CD4-positive, alpha-beta T cell treated with Interleukin-2 at 100 ng/mL for 4 hours (primary cell): Measurements from ENCODE around the gene PARD3.

Source experiments
- DNase-seq: peaks from one replicate; pipeline ENCODE4 v3.0.0-alpha.2; 2020; ENCODE audit warnings: low spot score

The PARD3 gene

DNA sequence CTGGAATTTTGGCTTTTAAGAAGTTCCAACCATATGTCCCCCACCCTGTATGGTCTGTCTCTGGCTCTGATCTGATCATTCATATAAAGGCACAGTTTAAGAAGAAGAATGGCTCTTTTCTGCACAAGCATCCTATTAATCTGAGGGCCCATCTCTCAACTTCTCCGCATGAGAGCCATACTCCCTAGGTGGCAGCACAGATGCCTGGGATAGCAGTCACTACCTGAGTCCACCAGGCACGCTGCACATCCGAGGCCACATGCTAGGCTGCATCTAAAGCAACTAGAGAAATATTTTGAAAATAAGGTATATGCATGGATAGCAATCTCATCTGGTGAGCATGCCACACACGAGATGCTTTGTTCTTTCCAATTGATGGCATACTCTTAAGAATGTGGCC lies 565.5 kb downstream of the PARD3 start:
- DNase-seq, result no peak

DNA sequence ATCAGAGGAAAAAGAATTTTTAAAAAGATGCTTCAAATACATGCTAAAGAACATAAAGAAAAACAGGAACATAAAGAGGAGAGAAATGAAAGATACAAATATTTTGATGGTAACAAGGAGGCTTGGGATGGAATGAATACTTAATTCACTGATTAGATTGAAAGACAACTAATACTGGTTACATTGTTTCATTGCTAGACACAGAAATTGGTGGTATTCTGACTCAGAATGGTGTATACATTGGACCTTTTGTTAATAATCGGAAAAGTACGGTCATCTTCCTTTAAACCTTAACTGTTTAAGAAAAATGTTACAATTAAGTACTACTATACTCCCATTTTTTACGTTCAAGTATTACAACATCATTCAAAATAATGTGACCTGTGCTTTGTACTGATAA lies 567.5 kb downstream of the PARD3 start:
- DNase-seq, result no peak

DNA sequence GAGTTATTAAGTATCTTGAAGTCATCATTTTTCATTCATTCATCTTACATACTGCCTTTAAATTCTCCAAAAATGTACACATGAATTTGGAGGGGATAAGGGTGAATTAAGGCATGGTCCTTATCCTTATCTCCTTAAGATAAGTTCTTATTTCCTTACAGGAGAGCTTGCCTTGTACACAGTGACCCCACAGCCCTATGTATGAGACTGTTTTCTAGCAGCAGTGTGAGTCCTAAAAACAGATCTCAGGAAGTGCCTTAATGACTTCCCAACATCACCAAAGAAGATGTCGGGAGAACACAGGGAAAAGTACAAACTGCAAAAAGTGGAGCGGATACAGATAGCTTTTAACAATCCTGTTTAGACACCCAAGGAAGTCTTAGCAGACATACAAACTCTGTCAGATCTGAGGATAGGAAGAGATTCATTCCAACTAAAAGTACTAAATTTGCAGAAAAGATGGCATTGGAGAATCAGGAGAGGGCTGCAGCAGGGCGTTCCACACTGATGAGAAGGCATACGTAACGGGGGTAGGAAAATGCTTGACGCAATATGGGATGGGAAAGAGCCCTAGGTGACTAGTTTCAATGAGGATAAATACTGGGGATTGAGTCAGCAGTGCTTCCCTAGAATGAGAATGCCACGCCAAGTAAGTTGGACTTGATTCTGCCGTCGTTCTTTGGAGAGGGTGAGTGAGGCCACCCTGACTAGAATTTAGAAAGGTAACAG lies 570.2 kb downstream of the PARD3 start:
- DNase-seq, result no peak

DNA sequence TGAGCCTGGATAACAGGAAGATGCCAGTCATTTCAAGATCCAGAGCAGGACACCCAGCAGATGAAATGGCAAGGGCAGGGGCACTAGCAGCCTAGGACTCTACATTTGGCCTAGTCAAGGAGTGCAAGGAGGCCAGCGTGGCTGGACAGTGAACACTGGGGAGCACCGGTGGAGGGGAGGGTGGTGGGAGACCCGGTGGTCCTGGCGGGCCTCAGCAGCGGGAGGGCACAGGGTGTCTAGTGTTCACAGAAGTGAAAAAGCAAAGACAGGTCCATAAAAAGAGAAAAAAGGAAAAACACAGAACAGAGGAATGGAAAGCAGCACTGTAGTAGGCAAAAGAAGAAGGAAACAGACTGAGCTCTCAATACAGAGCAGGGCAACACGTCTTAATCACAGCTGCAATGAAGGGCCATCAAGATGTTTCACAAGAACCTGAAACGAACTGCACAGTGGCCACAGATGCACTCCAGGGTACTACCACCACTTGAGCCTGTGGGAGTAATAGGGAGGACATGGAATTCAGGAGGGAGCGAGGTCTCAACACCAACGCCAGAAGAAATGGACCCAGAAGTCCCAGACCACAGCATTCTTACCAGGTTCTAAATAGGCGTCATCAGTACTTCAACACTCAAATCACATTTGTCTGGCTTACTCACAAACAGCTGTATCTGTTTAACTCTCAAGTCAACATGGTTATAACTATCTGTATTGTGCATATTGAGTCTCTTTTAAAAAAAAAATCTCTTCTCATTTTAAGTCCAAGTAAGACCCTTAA lies 573.7 kb downstream of the PARD3 start:
- DNase-seq, result no peak

DNA sequence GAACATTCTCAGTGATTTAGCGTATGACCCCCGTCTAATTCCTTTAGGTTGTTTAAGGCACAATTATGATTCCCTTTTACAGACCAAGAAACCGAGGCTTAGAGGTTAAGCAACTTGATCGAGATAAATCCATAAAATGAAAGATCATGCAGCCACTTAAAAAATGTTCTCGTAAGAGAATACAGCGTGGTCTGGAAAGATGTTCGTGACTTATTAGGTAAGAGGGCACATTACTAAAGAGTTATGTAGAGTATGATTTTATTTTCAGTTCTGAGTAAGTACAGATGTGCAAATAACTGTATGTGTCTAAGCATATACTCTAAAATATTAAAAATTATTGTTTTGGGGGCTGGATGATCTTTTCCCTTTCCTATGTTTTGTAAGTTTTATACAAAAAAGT lies 575.1 kb downstream of the PARD3 start:
- DNase-seq, result no peak

DNA sequence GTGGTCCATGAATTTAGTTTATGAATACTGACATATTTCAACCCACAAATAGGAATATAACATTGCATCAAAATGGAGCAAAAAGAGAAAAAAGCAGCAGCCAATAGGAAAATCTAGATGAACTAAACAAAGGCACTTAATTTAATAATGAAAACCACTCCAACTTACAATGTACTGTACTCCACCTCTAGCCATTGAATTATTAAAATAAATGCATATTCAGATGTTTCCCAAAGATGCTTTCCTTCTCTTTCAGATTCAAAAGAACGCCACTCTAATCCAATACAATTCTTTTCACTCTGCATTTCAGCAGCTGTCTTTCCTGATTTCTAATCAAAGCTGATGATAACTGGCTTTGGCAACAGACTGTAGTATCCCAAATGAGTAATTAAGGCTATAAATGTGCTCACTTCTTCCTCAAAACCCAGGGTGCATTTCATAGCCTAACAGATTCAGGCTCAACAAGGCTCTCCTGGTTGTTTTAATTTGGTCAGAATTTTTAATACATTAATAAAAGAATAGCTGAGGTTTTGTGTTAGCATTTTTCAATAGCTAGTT lies 577.1 kb downstream of the PARD3 start:
- DNase-seq, result no peak

DNA sequence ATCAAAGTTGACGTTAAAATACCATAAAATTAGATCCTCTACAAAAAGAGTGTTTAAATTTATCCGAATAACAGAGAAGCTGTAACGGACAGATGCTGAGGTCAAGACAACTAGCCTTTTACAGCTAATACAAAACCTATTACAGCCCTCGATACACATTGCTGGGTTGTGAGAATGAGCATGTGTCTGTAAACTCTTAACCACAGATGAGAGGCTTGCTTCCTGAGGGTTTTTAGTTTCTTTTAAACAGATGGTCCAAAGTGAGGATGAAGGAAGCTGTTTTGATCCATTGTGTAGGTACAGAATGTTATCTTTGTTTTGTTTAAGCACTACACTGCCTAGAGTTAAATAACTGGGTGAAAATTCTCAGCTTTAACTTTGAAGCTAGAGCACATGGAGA lies 578.2 kb downstream of the PARD3 start:
- no peak for DNase-seq

DNA sequence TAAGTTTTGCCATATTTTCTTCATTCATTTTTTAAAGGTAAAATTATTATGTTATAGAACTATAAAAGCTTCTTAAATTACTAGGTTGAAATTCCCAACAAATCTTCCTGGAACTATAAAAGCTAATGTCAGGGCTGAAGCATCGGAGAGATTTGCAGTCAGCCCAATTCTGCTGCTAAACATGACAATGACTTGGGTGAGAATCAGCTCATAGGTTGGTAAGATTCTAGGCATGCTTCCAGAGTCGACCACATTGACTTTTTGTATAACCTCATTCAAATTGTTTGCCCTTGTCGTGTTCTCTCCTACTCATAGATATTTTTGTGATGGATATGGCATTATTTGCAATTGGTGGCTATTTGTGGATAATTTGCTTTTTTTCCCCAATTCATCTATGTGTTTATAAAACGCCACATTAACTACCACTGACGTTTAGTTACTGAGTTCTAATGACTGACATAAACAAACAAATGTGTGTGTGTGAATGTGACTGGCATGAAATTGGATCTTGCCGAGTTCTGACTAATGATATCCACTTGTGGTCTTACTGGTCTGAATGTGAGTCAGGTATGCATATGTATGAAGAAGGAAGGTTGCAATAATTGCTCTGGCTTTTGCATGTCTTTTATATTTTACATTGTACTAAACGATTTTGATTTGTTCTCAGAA lies 579.8 kb downstream of the PARD3 start:
- no peak for DNase-seq

DNA sequence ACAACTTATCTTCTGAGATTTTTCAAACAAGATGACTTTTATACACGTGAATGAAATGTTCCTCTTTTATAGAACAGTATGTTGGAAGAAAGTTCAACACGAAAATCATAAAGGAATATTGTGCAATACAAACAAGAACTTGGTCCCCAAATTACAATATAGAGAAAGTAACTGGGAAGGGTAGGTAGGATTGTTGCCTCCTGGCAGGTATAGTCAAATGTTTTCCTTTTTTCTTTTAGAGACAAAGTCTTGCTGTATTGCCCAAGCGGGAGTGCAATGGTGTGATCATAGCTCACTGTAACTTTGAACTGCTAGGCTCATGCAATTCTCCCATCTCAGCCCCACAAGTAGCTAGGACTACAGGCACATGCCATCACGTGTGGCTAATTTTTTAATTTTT lies 582.6 kb downstream of the PARD3 start:
- DNase-seq, result no peak

DNA sequence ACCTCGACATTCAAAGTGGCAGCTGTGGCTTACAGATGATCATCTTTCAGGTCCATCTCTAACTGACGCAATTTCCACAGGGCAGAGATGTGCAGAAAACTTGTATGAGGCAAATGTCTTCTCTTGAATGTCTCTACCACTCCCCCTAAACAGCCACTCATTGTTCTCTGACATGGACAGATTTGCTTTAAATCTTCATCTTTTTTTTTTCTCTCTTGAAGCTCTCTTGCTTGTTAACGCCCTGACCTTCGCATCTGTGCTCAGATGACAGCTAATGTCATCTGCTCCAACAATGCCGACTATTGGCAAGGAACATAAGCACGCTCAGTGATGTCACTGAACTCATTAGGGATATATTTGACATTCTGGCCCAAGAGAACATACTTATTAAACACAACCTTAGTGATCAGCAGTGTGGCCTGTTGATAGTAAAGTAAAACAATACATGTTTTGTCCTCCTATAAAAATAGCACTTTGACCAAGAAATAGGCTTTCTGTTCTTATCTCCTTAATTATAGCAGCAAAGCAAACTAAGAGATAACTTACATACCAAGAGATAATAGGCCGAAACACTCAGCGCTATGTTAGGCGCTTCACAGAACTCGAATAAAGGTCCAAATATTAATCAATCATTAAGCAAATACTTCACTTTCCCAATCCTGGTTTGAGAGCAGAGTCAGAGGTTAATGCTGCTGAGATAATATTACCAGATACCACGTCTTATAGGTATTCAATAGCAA lies 583.5 kb downstream of the PARD3 start:
- DNase-seq, result no peak

DNA sequence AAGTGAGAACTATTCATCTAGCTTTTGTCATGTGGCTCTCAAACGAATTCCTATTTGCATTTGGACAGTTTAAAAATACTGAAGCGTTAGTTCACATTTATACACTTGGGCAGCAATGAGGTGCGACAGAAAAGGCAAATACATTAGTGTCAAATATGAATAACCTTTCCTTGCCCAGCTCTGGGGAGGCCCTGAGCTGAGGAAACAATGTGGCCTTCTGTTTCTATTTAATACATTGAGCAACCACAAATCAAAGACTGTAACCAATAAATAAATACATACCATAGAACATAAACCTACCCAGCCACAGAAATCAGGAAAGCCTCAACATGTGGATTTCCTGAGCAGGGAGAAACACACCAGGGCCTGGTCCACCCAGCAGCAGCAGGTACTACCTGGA lies 585.2 kb downstream of the PARD3 start:
- no peak for DNase-seq

DNA sequence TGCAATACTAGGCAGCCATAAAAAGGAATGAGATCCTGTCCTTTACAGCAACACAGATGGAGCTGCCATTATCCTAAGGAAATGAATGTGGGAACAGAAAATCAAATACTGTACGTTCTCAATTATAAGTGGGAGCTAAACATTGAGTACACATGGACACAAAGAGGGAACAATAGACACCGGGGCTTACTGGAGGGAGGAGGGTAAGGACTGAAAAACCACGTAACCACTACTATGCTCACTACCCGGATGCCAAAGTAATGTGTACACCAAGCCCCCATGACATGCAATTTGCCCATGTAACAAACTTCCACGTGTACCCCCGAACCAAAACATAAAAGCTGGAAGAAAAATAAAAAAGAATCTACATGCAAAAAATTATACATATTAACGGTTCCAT lies 587.0 kb downstream of the PARD3 start:
- no peak for DNase-seq

DNA sequence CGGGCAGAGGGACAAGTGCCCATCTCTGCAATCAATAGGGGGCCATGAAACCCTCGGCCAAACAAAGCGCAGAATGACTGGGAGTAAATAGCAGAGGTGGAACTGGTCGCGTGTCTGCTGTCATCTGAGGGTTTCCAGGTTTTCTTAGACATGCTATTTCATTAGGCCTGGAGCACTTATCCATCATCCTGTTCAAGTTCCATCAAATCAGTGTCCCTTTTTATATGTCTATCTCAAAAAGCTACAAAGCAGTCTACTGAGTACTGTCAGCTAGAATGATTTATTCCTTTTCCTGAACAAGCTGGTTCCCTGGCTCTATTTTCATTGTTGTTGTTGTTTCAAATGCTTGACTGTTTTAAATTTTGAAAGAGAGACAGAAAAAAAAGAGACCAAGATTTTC lies 590.5 kb downstream of the PARD3 start:
- DNase-seq, result no peak

DNA sequence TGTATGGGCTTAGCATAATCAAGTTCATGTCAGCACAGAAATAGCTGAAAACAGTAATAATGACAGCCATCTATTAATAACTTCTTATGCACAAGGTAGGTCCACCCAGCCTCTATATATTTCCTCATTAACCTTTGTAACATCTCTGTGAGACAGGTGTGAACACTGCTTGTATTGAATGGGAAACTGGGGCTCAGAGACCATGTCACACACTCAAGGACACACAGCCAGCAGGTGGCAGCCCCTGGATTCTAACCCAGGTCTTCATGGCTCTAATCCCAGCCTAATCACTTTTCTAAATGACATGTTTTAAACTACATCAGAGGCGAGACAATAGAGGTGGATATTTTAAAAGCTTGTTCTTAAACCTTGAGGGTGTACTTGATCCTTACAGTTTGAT lies 591.4 kb downstream of the PARD3 start:
- DNase-seq, result no peak

DNA sequence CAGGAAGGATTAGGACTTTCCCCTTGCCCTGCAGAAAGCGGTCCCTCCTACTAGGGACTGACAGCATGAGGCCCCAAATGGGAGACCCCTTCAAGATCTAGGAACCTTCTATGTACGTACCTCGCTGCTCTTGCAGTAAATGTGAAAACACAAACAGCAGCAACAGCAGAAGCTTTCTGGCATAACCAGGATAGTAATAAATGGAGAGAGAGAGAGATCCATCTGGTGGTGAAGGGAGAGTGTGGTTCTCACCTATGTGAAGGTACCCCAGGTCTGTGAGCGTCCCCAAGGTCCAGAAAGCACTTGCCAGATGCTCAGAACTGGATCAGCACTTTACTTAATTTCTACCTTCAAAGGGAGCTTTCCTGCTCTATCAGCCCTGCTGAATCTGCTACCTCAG lies 592.7 kb downstream of the PARD3 start:
- DNase-seq, result no peak

DNA sequence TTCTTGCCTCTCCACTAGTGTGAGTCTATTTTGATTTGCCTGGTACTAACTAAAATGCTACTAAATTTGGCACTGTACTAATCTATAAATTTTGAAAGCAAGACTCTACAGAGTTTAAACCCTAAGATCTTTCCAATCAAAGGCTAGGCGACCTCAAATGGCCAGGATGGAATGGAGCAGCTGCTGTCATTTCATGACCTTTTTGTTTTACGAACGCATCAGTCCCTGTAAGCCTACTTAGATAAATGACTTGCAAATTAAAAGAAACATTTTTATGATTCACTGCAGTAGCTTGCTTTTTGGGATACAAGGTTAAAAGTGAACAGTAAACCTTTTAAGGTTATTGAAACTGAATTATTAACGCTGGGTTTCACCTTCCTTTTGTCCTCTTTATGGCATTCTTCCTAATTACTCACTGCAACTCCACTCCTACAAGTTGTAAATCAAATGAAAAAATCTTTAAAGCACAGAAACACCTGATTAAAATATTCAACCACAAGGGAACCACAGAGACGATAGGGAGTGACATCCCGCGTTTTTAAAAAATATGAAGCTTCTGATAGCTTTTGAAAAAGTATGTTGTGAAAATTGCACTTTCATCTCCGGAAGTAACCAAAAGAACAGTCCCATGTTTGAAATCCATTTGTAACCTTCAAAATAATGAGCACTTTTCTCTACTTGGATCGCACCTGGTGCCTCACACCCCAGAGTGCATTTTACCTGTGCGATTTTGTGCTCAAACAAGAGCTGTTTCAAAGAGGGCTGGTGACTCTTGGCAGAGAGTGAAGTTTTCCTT lies 595.1 kb downstream of the PARD3 start:
- DNase-seq, result no peak

DNA sequence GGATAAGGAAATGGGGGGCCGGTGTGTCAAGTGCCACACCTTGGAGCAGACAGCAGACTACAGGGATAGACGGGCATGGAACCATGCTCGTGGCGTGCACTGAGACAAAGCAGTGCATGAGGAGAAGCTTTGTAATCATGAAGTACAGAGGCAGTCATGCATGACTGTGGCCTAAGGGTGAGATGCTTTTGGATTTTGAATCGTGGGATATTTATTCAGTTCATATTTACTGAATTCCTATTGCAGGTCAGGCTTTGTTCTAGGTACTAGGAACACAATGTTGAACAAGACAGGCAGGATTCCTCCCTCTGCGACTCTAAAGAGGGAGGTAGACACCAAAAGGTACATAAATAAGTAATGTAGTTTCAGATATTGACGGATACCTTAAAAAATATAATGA lies 597.6 kb downstream of the PARD3 start:
- DNase-seq, result no peak

DNA sequence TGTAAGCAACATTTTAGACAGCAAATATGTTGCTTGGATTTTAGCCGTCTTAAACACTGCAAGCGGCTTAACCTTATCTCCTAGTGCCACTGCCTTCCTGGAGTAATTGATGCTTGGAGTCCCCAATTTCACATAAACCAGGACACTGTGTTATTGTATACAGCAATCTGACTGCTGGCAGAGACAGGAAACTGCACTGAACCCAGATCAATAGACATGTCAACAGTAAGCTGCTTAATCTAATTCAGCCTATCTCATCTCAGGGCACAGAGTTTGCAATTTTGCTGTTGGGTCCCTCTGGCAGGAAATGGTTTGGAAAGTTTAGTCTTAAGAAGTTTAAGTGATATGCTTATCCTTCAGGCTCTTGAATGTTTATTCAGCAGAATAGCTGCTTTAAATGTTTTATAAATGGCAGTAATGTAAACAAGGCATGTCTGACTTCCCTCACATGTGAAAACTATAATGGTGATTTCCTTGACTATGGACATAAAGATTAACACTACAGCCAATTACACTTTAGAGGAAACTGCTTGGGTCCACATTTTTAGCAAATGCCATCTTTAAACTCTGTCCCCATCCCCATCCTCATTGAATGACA lies 598.6 kb downstream of the PARD3 start:
- DNase-seq, result no peak

DNA sequence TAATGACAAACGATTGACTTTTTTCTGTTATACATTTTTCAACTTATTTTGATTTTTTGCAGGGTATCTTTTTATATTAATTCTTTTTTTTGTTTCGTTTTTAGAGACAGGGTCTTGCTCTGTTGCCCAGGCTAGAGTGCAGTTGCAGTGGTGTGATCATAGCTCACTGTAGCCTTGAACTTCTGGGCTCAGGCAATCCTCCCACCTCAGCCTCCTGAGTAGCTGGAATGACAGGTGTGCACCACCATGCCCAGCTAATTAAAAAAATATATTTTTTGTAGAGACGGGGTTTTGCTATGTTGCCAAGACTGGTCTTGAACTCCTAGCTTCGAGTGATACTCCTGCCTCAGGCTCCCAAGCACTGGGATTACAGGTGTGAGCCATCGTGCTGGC lies 601.3 kb downstream of the PARD3 start:
- DNase-seq, result no peak

DNA sequence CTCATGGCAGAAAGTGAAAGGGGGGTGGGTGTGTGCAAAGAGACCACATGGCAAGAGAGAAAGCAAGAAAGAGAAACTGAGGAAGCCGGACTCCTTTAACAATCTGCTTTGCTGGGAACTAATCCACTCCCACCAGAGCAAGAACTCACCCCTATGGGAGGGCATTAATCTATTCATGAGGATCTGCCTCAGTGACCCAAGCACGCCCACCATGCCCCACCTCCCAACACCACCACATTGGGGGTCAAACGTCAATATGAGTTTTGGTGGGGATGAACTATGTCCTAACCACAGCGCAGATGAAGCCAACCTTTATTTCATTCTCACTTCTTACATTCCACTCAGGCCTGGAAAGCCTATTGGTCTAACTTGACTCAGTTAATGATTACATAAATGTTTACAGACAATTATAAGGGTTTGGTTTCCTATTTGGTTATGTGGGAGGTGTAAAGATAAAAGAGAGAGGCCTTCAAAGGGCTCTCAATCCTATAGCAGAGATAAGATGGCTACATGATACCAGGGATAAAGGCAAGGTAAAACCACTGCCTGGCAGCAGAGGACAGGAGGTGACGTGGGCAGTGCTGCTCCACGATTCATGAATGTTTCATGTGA lies 601.8 kb downstream of the PARD3 start:
- no peak for DNase-seq

DNA sequence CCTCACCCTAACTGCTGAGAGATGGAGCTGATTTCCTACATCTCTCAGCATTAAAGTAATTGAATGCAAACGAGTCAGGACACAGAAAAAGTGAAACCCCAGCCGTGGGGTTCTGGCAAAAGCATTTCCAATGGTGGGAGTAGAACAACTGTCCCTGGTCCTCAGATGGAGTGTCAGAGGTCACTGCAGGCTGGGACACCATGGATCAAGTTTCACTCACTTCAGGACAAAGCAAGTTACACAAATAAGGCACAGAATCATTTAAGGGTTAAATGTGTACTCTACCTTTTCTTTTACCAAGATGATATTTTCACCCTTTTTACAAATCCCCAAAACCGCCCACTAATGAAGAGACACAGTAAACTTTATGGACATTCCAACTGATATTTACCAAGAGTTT lies 607.8 kb downstream of the PARD3 start:
- no peak for DNase-seq
